Right atrium auricular region (tissue), 2 donors: ENCODE results near the gene ZNF791. TPM values are rescaled to one million over a fixed set of nuclear protein-coding genes. Genes with fewer than 3 reads are reported as not detected.

Experiments
- DNase-seq: peaks from one replicate; pipeline ENCODE4 v3.0.0-alpha.2; 2019; ENCODE audit warnings: low spot score
- H3K27ac ChIP-seq, 2 donors: fragments of 200-600 bp; sonication (generic); 1 replicate in 1 of 2; 2 replicates in 1 of 2; pipeline ENCODE4 v1.5.1; 2016 to 2019
- H3K27me3 ChIP-seq, 2 donors: fragments of 200-600 bp; sonication (generic); one replicate each; pipeline versions ENCODE4 v1.5.1 to v1.6.0; 2017 to 2019
- H3K36me3 ChIP-seq: fragments of 200-600 bp; sonication (generic); one replicate; pipeline ENCODE4 v1.5.1; 2016
- H3K4me1 ChIP-seq, 2 donors: fragments of 200-600 bp; sonication (generic); one replicate each; pipeline versions ENCODE4 v1.5.1 to v1.6.0; 2017 to 2019
- H3K4me3 ChIP-seq, 2 donors: fragments of 200-600 bp; sonication (generic); 1 replicate in 1 of 2; 2 replicates in 1 of 2; pipeline ENCODE4 v1.5.1; 2017 to 2019; ENCODE audit warnings: mild to moderate bottlenecking in 1 of 2, moderate library complexity in 1 of 2
- H3K9me3 ChIP-seq, 2 donors: fragments of 200-600 bp; sonication (generic); one replicate each; pipeline ENCODE4 v1.5.1; 2019
- total RNA-seq, 2 donors: library from RNA; depleted of rRNA; stranded (reverse); fragments of >200 nt; gene quantifications; one replicate each; pipeline ENCODE4 v1.1.0, GENCODE V29; 2016
- TF ChIP-seq, protein P1 (sequence below), 2 donors: fragments of 200-600 bp; sonication (generic); IDR thresholded peaks; one replicate each; pipeline ENCODE4 v1.5.1; 2019; ENCODE audit warnings: antibody characterized with exemption in 2 of 2

ZNF791 gene
- total RNA-seq, 2 donors from 2014 or later = 8.2 to 10.1 TPM

- no peaks in the 10 kb centered on the region for H3K27me3 ChIP-seq
- no peaks in the 10 kb centered on the region for H3K9me3 ChIP-seq
- no peak overlapping the region for H3K27ac ChIP-seq
- peak overlapping the region; percentile 36 to 46 for H3K4me3 ChIP-seq
- no peak for DNase-seq
- TF ChIP-seq, protein P1, sequence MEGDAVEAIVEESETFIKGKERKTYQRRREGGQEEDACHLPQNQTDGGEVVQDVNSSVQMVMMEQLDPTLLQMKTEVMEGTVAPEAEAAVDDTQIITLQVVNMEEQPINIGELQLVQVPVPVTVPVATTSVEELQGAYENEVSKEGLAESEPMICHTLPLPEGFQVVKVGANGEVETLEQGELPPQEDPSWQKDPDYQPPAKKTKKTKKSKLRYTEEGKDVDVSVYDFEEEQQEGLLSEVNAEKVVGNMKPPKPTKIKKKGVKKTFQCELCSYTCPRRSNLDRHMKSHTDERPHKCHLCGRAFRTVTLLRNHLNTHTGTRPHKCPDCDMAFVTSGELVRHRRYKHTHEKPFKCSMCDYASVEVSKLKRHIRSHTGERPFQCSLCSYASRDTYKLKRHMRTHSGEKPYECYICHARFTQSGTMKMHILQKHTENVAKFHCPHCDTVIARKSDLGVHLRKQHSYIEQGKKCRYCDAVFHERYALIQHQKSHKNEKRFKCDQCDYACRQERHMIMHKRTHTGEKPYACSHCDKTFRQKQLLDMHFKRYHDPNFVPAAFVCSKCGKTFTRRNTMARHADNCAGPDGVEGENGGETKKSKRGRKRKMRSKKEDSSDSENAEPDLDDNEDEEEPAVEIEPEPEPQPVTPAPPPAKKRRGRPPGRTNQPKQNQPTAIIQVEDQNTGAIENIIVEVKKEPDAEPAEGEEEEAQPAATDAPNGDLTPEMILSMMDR (IDR thresholded peaks at IDR 0.05) = no peak
- H3K36me3 ChIP-seq = no peaks in the 10 kb centered on the region
- peaks cover 0 to 14% of the 10 kb centered on the region in 2 donors for H3K4me1 ChIP-seq
Measured at GRCh38 chr19:12647490-12648071, 36.9 kb downstream of the ZNF791 start.

DNA sequence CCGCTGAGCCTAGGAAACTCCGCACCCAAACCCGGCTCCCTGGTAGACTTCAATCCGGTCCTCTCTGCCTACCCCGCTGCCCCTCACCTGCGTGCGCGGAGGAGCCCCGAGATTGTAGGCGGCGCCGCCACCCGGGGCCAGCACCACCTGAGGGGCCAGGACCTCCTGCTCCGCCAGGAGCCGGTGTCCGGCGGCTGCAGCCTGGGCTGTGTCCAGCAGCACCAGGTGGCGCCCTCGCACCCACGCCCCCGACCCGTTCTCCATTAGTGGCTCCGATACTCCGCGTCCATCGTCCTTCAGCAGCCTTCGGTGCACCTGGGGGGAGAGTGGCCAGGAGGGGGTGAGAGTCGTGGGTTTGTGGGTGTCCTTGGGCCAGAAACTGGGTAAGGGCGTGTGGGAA lies 37.4 kb downstream of the ZNF791 start:
- TF ChIP-seq, protein P1 (IDR thresholded peaks at IDR 0.05) = peak in 1 of 2 donors; percentile 55
- peak overlapping the region; percentile 36 to 46 for H3K4me3 ChIP-seq
- H3K27ac ChIP-seq = no peak overlapping the region
- no peaks in the 10 kb centered on the region for H3K9me3 ChIP-seq
- peaks cover 0 to 14% of the 10 kb centered on the region in 2 donors for H3K4me1 ChIP-seq
- no peaks in the 10 kb centered on the region for H3K36me3 ChIP-seq
- H3K27me3 ChIP-seq = no peaks in the 10 kb centered on the region
- no peak for DNase-seq

- Histone ChIP-seq H3K4me1 (peaks cover 0 to 14% of the 10 kb centered on the region in 2 donors), H3K9me3 (no peaks in the 10 kb centered on the region), H3K36me3 (peaks cover 3% of the 10 kb centered on the region), H3K4me3 (no peak overlapping the region), H3K27ac (no peak overlapping the region), H3K27me3 (no peaks in the 10 kb centered on the region)
- TF ChIP-seq, protein P1 (IDR thresholded peaks at IDR 0.05) = no peak
- DNase-seq = no peak
Measured at GRCh38 chr19:12649941-12650340, 39.2 kb downstream of the ZNF791 start.

- no peak overlapping the region for H3K4me3 ChIP-seq
- no peak for DNase-seq
- peaks cover 0 to 14% of the 10 kb centered on the region in 2 donors for H3K4me1 ChIP-seq
- TF ChIP-seq, protein P1 (IDR thresholded peaks at IDR 0.05) = no peak
- no peaks in the 10 kb centered on the region for H3K27me3 ChIP-seq
- no peak overlapping the region for H3K27ac ChIP-seq
- H3K36me3 ChIP-seq = peaks cover 17% of the 10 kb centered on the region
- H3K9me3 ChIP-seq = no peaks in the 10 kb centered on the region
Measured at GRCh38 chr19:12652219-12652618, 41.5 kb downstream of the ZNF791 start.

- H3K27ac ChIP-seq = no peak overlapping the region
- no peak for DNase-seq
- no peak overlapping the region for H3K4me3 ChIP-seq
- H3K36me3 ChIP-seq = peaks cover 21% of the 10 kb centered on the region
- H3K27me3 ChIP-seq = no peaks in the 10 kb centered on the region
- H3K9me3 ChIP-seq = no peaks in the 10 kb centered on the region
- H3K4me1 ChIP-seq = no peaks in the 10 kb centered on the region
- TF ChIP-seq, protein P1 (IDR thresholded peaks at IDR 0.05) = no peak
Measured at GRCh38 chr19:12655546-12655945, 44.8 kb downstream of the ZNF791 start.
